GM12878 (cell line): ENCODE results near the gene PRSS50. TPM values are rescaled to one million over a fixed set of nuclear protein-coding genes. Genes with fewer than 3 reads are reported as not detected.

ENCODE experiments used
- ATAC-seq: fragments of 200-7000 bp; cut with Tn5 transposase; 3 replicates; pipeline ENCODE4 v1.9.1; 2020; ENCODE audit warnings: mild to moderate bottlenecking, moderate library complexity
- BruUV-seq: library from RNA; stranded (reverse); fragments of 400-500 nt; replicated peaks from 2 replicates; lab custom pipeline; 2021; lab: Mats Ljungman, UMichigan
- CTCF ChIA-PET: fragments of 300-600 bp; sonication (Branson Sonifier 250); formaldehyde crosslinking; extraction: SDS; loops from one replicate; lab custom pipeline; 2021; ENCODE audit warnings: inconsistent platforms; lab: Yijun Ruan, JAX
- POLR2A ChIA-PET: fragments of 350-600 bp; formaldehyde crosslinking; extraction: SDS; loops from one replicate; lab custom pipeline; 2021; ENCODE audit warnings: inconsistent platforms; lab: Charles Lee
- RAD21 ChIA-PET: fragments of 300-600 bp; sonication (Branson Sonifier 250); formaldehyde crosslinking; loops from one replicate; lab custom pipeline; 2023; ENCODE audit warnings: antibody characterized with exemption; ENCODE audit not compliant: unreplicated experiment; lab: Charles Lee
- SMC1A ChIA-PET: fragments of 300-600 bp; sonication (Branson Sonifier 250); formaldehyde crosslinking; loops from one replicate; lab custom pipeline; 2023; ENCODE audit not compliant: unreplicated experiment, uncharacterized antibody; lab: Charles Lee
- DNase-seq: peaks from one replicate; pipeline ENCODE4 v3.0.0-alpha.2; 2011; ENCODE audit warnings: low read depth, low spot score
- FAIRE-seq: peaks from 3 replicates; lab custom pipeline; 2011; peaks lifted over from hg19 to GRCh38; lab: Jason Lieb, UNC
- H2AFZ ChIP-seq: 2 replicates; pipeline ENCODE4 v1.6.0; 2011; ENCODE audit warnings: low read depth, low read length, control low read depth; ENCODE audit not compliant: control insufficient read depth
- H3K27ac ChIP-seq: 2 replicates; pipeline ENCODE4 v1.5.1; 2011; ENCODE audit warnings: control low read depth; ENCODE audit not compliant: control insufficient read depth, insufficient read depth
- H3K27me3 ChIP-seq, 2 experiments: replicated peaks in 1 of 2; 2 replicates each; pipeline versions ENCODE4 v1.6.0 to v1.6.1; 2011; ENCODE audit warnings: low read length in 1 of 2; ENCODE audit not compliant: control insufficient read depth in 2 of 2, insufficient read depth in 2 of 2
- H3K36me3 ChIP-seq, 2 experiments: 2 replicates each; pipeline ENCODE4 v1.5.1; 2011; ENCODE audit warnings: low read length in 1 of 2; ENCODE audit not compliant: control insufficient read depth in 2 of 2, insufficient read depth in 2 of 2
- H3K4me1 ChIP-seq: 2 replicates; pipeline ENCODE4 v1.6.1; 2011; ENCODE audit warnings: mild to moderate bottlenecking, low read length, moderate library complexity, mixed read lengths; ENCODE audit not compliant: control insufficient read depth, insufficient read depth
- H3K4me2 ChIP-seq: 2 replicates; pipeline ENCODE4 v1.6.0; 2011; ENCODE audit warnings: control low read depth; ENCODE audit not compliant: control insufficient read depth, insufficient read depth
- H3K4me3 ChIP-seq: fragments of 200-600 bp; sonication (generic); 2 replicates; pipeline ENCODE4 v1.5.1; 2016
- H3K79me2 ChIP-seq: 2 replicates; pipeline ENCODE4 v1.6.0; 2011; ENCODE audit warnings: low read length; ENCODE audit not compliant: control insufficient read depth, insufficient read depth
- H3K9ac ChIP-seq: 2 replicates; pipeline ENCODE4 v1.8.0; 2011; ENCODE audit warnings: low read length, control low read depth, mixed read lengths; ENCODE audit not compliant: control insufficient read depth, insufficient read depth
- H3K9me3 ChIP-seq: replicated peaks from 3 replicates; pipeline ENCODE4 v1.5.1; 2011; ENCODE audit warnings: mild to moderate bottlenecking, low read length; ENCODE audit not compliant: control insufficient read depth, insufficient read depth
- H4K20me1 ChIP-seq: 2 replicates; pipeline ENCODE4 v1.6.0; 2011; ENCODE audit not compliant: control insufficient read depth, insufficient read depth
- ETV6 ChIP-seq, 2 experiments: fragments of 450-650 bp in 1 of 2; IDR thresholded peaks in 1 of 2; conservative IDR thresholded peaks in 1 of 2; 2 replicates each; pipeline ENCODE4 v1.6.1; 2014; ENCODE audit warnings: antibody characterized with exemption in 1 of 2, borderline replicate concordance in 1 of 2, low read depth in 1 of 2, mild to moderate bottlenecking in 1 of 2, moderate library complexity in 1 of 2
- HCFC1 ChIP-seq: fragments of 150-350 bp; IDR thresholded peaks from 2 replicates; pipeline ENCODE4 v1.6.1; 2014; ENCODE audit warnings: low read length
- PML ChIP-seq: IDR thresholded peaks from 2 replicates; pipeline ENCODE4 v1.6.1; 2012; ENCODE audit warnings: low read length, inconsistent platforms
- RELA ChIP-seq: fragments of 450-650 bp; IDR thresholded peaks from 2 replicates; pipeline ENCODE4 v1.8.0; 2014; ENCODE audit warnings: borderline replicate concordance; ENCODE audit not compliant: partially characterized antibody
- RUNX3 ChIP-seq: IDR thresholded peaks from 2 replicates; pipeline ENCODE4 v1.6.1; 2012; ENCODE audit warnings: low read length, inconsistent platforms
- SMARCA5 ChIP-seq: fragments of 450-650 bp; IDR thresholded peaks from 2 replicates; pipeline ENCODE4 v1.6.1; 2017; ENCODE audit warnings: mild to moderate bottlenecking
- SPI1 ChIP-seq: IDR thresholded peaks from 2 replicates; pipeline ENCODE4 v1.6.1; 2011; ENCODE audit warnings: low read depth, mild to moderate bottlenecking, low read length, moderate library complexity, borderline replicate concordance; ENCODE audit not compliant: insufficient read depth
- SUPT20H ChIP-seq: IDR thresholded peaks from 2 replicates; pipeline ENCODE4 v1.6.1; 2011; ENCODE audit warnings: low read depth, mild to moderate bottlenecking, low read length, moderate library complexity, borderline replicate concordance; ENCODE audit not compliant: control insufficient read depth
- ZNF622 ChIP-seq: fragments of 450-650 bp; IDR thresholded peaks from 2 replicates; pipeline ENCODE4 v1.6.1; 2017; ENCODE audit warnings: mild to moderate bottlenecking, inconsistent platforms
- WGBS: methylation state at CpG from one replicate; pipeline ENCODE4 v1.1.6; 2016; ENCODE audit warnings: low lambda C conversion rate; ENCODE audit not compliant: insufficient replicate concordance, insufficient coverage; ENCODE audit errors: missing lambda C conversion rate; 5-methylcytosine and 5-hydroxymethylcytosine counted together
- in situ Hi-C: fragments of 300-500 bp; cut with MboI; formaldehyde crosslinking; loops from 9 replicates; pipeline ENCODE4 v1.14.3; 2018; ENCODE audit warnings: mixed read lengths
- intact Hi-C: fragments of 100-400 bp; cut with micrococcal nuclease; formaldehyde crosslinking; loops from one replicate; pipeline ENCODE4 v1.14.2; 2022; ENCODE audit not compliant: unreplicated experiment
- polyA plus RNA-seq, 11 experiments: library from polyadenylated mRNA; depleted of rRNA in 4 of 11; unstranded in 6 of 11; stranded (reverse) in 5 of 11; fragments of >200 nt; fragmentation: Nextera tagmentation in 4 of 11; fragmentation: Illumina TruSeq in 1 of 11; extraction: Ambion mirVana in 4 of 11; extraction: Trizol in 1 of 11; gene quantifications; 1 replicate in 1 of 11; 2 replicates in 10 of 11; pipeline versions ENCODE4 v1.2.1 to v1.2.3, GENCODE V29; 2011 to 2016; ENCODE audit warnings: inconsistent platforms in 2 of 11, missing spikeins in 2 of 11, low read depth in 1 of 11
- total RNA-seq, 4 experiments: library from RNA; depleted of rRNA in 3 of 4; stranded (reverse); fragments of >200 nt in 3 of 4; fragmentation: Illumina TruSeq in 1 of 4; extraction: Trizol in 1 of 4; gene quantifications; 2 replicates each; pipeline versions ENCODE4 v1.2.1 to v1.2.3, GENCODE V29; 2013 to 2021
- TF ChIP-seq, protein P1 (sequence below): fragments of 450-650 bp; IDR thresholded peaks from 2 replicates; pipeline ENCODE4 v1.6.1; 2016; ENCODE audit warnings: mild to moderate bottlenecking
- TF ChIP-seq, protein P2 (sequence below): fragments of 450-650 bp; IDR thresholded peaks from 2 replicates; pipeline ENCODE4 v1.6.1; 2017; ENCODE audit warnings: borderline replicate concordance
- TF ChIP-seq, protein P3 (sequence below): fragments of 450-650 bp; IDR thresholded peaks from 2 replicates; pipeline ENCODE4 v1.6.1; 2017; ENCODE audit warnings: low read depth, mild to moderate bottlenecking, moderate library complexity

PRSS50 gene
- total and polyA plus RNA-seq, 10 of the 15 experiments (the other 5 are each of a cell fraction or from before 2014, with no cell fraction given): 0.05 TPM; not detected in 9

DNA sequence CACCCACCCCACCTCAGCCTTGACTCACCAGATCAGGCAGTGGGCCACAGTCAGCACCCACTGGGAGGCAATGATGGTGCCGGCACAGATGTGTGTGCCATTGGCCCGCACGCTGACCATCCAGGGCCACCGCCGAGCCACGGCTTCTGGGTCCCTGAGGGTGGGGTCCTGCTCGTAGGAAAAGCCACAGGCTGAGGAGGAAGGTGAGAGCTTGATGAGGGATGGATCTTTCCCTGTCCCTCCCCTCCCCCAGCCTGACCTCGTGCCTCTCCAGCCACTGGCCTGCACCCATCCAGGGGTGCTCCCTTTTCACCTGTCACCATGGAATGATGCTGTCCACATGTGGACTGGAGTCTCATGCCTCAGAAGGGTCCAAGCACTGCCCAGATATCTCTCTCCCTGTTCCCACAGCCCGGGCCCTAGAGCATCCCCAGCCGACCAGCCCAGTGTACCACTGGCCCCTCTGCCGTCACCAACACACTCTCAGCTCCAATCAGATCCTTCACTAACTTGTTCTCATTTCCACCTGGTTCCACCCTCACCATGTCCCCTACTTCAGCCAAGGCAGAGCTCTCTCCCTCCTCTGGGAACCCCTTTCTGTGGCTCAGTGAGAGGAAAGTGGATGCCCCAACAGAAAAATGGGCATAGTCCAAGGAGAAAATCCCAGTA is 2.0 kb downstream of the PRSS50 start:
- FAIRE-seq: no peak

More for the DNA sequence above, 2.0 kb downstream of the PRSS50 start:
- Histone ChIP-seq H4K20me1 (no peaks in the 10 kb centered on the region), H3K9me3 (no peaks in the 10 kb centered on the region), H3K27me3 (no peaks in the 10 kb centered on the region), H3K4me1 (peaks cover 16% of the 10 kb centered on the region), H3K9ac (no peak overlapping the region), H3K4me3 (no peak overlapping the region), H3K4me2 (no peak overlapping the region), H3K27ac (no peak overlapping the region), H3K79me2 (no peaks in the 10 kb centered on the region), H3K36me3 (no peaks in the 10 kb centered on the region), H2AFZ (no peak overlapping the region)
- WGBS: 82% methylated on average over 11 of the region's 11 CpGs
- in situ Hi-C loops (loop anchor here (10.0 kb wide), 1 partner anchor 659 kb away; no protein-coding TSS in a partner anchor), intact Hi-C loops (no loop called here)
- DNase-seq (no peak), ATAC-seq (no peak)
- ChIA-PET SMC1A (interaction anchor here (1.0 kb wide), 1 partner anchor 316 kb away, joined by 3 read pairs; no protein-coding TSS in a partner anchor), POLR2A (no interaction called here), CTCF (interaction anchor here (1.0 kb wide), 2 partner anchors 11 to 194 kb away, joined by 3 to 4 read pairs; no protein-coding TSS in a partner anchor), RAD21 (no interaction called here)
- BruUV-seq: no TSS peak
- TF ChIP-seq ETV6 (conservative IDR thresholded peaks at IDR 0.05 in 1 of 2, IDR thresholded peaks at IDR 0.05 in 1 of 2; ENCODE audit: borderline replicate concordance in 1 of 2, low read depth in 1 of 2): no peak
- no peak for TF ChIP-seq RUNX3
- TF ChIP-seq SMARCA5: no peak
- no peak for TF ChIP-seq PML
- no peak for TF ChIP-seq SUPT20H
- TF ChIP-seq, protein P1, sequence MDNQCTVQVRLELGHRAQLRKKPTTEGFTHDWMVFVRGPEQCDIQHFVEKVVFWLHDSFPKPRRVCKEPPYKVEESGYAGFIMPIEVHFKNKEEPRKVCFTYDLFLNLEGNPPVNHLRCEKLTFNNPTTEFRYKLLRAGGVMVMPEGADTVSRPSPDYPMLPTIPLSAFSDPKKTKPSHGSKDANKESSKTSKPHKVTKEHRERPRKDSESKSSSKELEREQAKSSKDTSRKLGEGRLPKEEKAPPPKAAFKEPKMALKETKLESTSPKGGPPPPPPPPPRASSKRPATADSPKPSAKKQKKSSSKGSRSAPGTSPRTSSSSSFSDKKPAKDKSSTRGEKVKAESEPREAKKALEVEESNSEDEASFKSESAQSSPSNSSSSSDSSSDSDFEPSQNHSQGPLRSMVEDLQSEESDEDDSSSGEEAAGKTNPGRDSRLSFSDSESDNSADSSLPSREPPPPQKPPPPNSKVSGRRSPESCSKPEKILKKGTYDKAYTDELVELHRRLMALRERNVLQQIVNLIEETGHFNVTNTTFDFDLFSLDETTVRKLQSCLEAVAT: no peak
- TF ChIP-seq, protein P2, sequence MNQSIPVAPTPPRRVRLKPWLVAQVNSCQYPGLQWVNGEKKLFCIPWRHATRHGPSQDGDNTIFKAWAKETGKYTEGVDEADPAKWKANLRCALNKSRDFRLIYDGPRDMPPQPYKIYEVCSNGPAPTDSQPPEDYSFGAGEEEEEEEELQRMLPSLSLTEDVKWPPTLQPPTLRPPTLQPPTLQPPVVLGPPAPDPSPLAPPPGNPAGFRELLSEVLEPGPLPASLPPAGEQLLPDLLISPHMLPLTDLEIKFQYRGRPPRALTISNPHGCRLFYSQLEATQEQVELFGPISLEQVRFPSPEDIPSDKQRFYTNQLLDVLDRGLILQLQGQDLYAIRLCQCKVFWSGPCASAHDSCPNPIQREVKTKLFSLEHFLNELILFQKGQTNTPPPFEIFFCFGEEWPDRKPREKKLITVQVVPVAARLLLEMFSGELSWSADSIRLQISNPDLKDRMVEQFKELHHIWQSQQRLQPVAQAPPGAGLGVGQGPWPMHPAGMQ: no peak
- TF ChIP-seq, protein P3, sequence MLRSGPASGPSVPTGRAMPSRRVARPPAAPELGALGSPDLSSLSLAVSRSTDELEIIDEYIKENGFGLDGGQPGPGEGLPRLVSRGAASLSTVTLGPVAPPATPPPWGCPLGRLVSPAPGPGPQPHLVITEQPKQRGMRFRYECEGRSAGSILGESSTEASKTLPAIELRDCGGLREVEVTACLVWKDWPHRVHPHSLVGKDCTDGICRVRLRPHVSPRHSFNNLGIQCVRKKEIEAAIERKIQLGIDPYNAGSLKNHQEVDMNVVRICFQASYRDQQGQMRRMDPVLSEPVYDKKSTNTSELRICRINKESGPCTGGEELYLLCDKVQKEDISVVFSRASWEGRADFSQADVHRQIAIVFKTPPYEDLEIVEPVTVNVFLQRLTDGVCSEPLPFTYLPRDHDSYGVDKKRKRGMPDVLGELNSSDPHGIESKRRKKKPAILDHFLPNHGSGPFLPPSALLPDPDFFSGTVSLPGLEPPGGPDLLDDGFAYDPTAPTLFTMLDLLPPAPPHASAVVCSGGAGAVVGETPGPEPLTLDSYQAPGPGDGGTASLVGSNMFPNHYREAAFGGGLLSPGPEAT: no peak
- no peak for TF ChIP-seq RELA
- TF ChIP-seq ZNF622: no peak
- TF ChIP-seq SPI1: no peak
- no peak for TF ChIP-seq HCFC1
